Activated CD4-positive, alpha-beta T cell treated with anti-CD3 and anti-CD28 coated beads for 48 hours (primary cell): Measurements from ENCODE around the gene PTH2.

Experiments used
- DNase-seq: peaks from one replicate; pipeline ENCODE4 v3.0.0-alpha.2; 2020

PTH2 gene

GRCh38 chr19:49430678-49431329, 7.6 kb upstream of the PTH2 start:
- peak; percentile 71 for DNase-seq

- DNase-seq, result no peak
These were observed 7.0 kb upstream of the PTH2 start for GRCh38 chr19:49430172-49430677.

GRCh38 chr19:49428547-49429451, 5.6 kb upstream of the PTH2 start:
- no peak for DNase-seq

- peak; percentile 45 for DNase-seq
These were observed 4.8 kb upstream of the PTH2 start for GRCh38 chr19:49427855-49428546.

- DNase-seq, result no peak
These were observed 4.1 kb upstream of the PTH2 start for GRCh38 chr19:49427339-49427738.

GRCh38 chr19:49425922-49426592, 2.8 kb upstream of the PTH2 start:
- peak; percentile 69 for DNase-seq

GRCh38 chr19:49425178-49425577, 1.9 kb upstream of the PTH2 start, which contains the start of gene GFY:
TSS of gene GFY (plus strand) at chr19:49425388. CDS start at chr19:49426431, 1,043 bp downstream.
- no peak for DNase-seq

- DNase-seq, result no peak
These were observed 703 bp upstream of the PTH2 start for GRCh38 chr19:49423985-49424303.

- DNase-seq, result peak; percentile 70
These were observed 702 bp downstream of the PTH2 start for GRCh38 chr19:49422407-49423070.

GRCh38 chr19:49421878-49422202, 1.4 kb downstream of the PTH2 start:
- DNase-seq, result no peak

GRCh38 chr19:49421039-49421877, 2.0 kb downstream of the PTH2 start:
- DNase-seq, result peak; percentile 72

GRCh38 chr19:49420227-49420626, 3.0 kb downstream of the PTH2 start:
- no peak for DNase-seq

GRCh38 chr19:49419173-49419572, 4.1 kb downstream of the PTH2 start:
- DNase-seq, result no peak

GRCh38 chr19:49418511-49418910, 4.7 kb downstream of the PTH2 start:
- no peak for DNase-seq

- no peak for DNase-seq
These were observed 6.2 kb downstream of the PTH2 start for GRCh38 chr19:49417088-49417487.

- no peak for DNase-seq
These were observed 7.4 kb downstream of the PTH2 start for GRCh38 chr19:49415810-49416200.

- no peak for DNase-seq
These were observed 8.0 kb downstream of the PTH2 start for GRCh38 chr19:49415102-49415809.

GRCh38 chr19:49414256-49414655, 9.0 kb downstream of the PTH2 start:
- no peak for DNase-seq

GRCh38 chr19:49413348-49413747, 9.9 kb downstream of the PTH2 start:
- no peak for DNase-seq

GRCh38 chr19:49411681-49412326, 11.4 kb downstream of the PTH2 start:
- no peak for DNase-seq
